Measurements from ENCODE around the gene EDEM2. TPM values are rescaled to one million over a fixed set of nuclear protein-coding genes. Genes with fewer than 3 reads are reported as not detected.

The EDEM2 gene
- polyA plus RNA-seq, 3 donors, result 39.5 to 86.1 (median 75.6) TPM

GRCh38 chr20:35146299-35146919 lies 727 bp downstream of the EDEM2 start:
- H2AFZ ChIP-seq (ENCODE audit: insufficient read depth, low read depth, low read length, poor library complexity, severe bottlenecking), result peak overlapping the region; percentile 92
- intact Hi-C loops (cut with micrococcal nuclease), result loop anchor here (2.0 to 10.0 kb wide), 7 partner anchors 54 to 784 kb away; partner anchors contain the start of genes TRPC4AP (in 2 of the 2), ACSS2 (in 1 of the 2), ITCH (in 1 of the 2) and MMP24OS (in 1 of the 2)
- Mint-ChIP-seq H3K27ac (peak overlapping the region; percentile 86 to 96 (median 96)), H3K36me3 (peaks cover 18 to 26% of the 10 kb centered on the region in 2 donors), H3K9me3 (no peaks in the 10 kb centered on the region), H3K4me3 (peak overlapping the region; percentile 95 to 96), H3K27me3 (ENCODE audit: low read depth in 3 of 3) (no peaks in the 10 kb centered on the region), H3K4me1 (peaks cover 43% of the 10 kb centered on the region)
- peak in 1 of 3 donors; percentile 6 for DNase-seq
- peaks cover 39% of the 10 kb centered on the region for H3K79me2 ChIP-seq (ENCODE audit: insufficient read depth, low read length)
- peak overlapping the region; percentile 95 to 96 (median 95) for H3K4me3 ChIP-seq (replicated peaks in 1 of 3; ENCODE audit: low read depth in 2 of 3, low read length in 3 of 3)
- H3K4me2 ChIP-seq (replicated peaks; ENCODE audit: extremely low read depth, low read length, poor library complexity, severe bottlenecking), result peak overlapping the region; percentile 98
- no peaks in the 10 kb centered on the region for H3K9me3 ChIP-seq (replicated peaks in 1 of 2; ENCODE audit: control insufficient read depth in 1 of 2, insufficient read depth in 1 of 2, low read length in 2 of 2)
- H3K27me3 ChIP-seq (ENCODE audit: control insufficient read depth in 2 of 2, insufficient read depth in 2 of 2, low read length in 2 of 2), result no peaks in the 10 kb centered on the region
- peak overlapping the region; percentile 68 to 88 for H3K27ac ChIP-seq (ENCODE audit: low read depth in 1 of 2, low read length in 2 of 2)
- peaks cover 35% of the 10 kb centered on the region for H4K20me1 ChIP-seq (ENCODE audit: insufficient read depth, low read length)
- 2% methylated on average over 22 of the region's 23 CpGs for WGBS (ENCODE audit: insufficient coverage)
- H3K4me1 ChIP-seq (ENCODE audit: control insufficient read depth in 1 of 2, insufficient read depth in 2 of 2, low read length in 2 of 2), result peaks cover 41 to 46% of the 10 kb centered on the region in 2 donors
- H3K9ac ChIP-seq (ENCODE audit: insufficient read depth, low read length, poor library complexity, severe bottlenecking), result peak overlapping the region; percentile 79
- H3K36me3 ChIP-seq (replicated peaks in 1 of 2; ENCODE audit: control insufficient read depth in 1 of 2, insufficient read depth in 2 of 2, low read length in 2 of 2), result peaks cover 21 to 25% of the 10 kb centered on the region in 2 donors
- peak; percentile 8 for TF ChIP-seq CTCF (IDR thresholded peaks at IDR 0.05)

- peaks cover 29 to 37% of the 10 kb centered on the region in 2 donors for H3K36me3 ChIP-seq (replicated peaks in 1 of 2; ENCODE audit: control insufficient read depth in 1 of 2, insufficient read depth in 2 of 2, low read length in 2 of 2)
- Mint-ChIP-seq H3K36me3 (peaks cover 29 to 39% of the 10 kb centered on the region in 2 donors), H3K27ac (peak overlapping the region; percentile 82 to 94 (median 91)), H3K9me3 (no peaks in the 10 kb centered on the region), H3K27me3 (ENCODE audit: low read depth in 3 of 3) (no peaks in the 10 kb centered on the region), H3K4me3 (no peak overlapping the region), H3K4me1 (peaks cover 46% of the 10 kb centered on the region)
- peaks cover 41 to 46% of the 10 kb centered on the region in 2 donors for H3K4me1 ChIP-seq (ENCODE audit: control insufficient read depth in 1 of 2, insufficient read depth in 2 of 2, low read length in 2 of 2)
- H3K9ac ChIP-seq (ENCODE audit: insufficient read depth, low read length, poor library complexity, severe bottlenecking), result no peak overlapping the region
- peak; percentile 15 for TF ChIP-seq CTCF (IDR thresholded peaks at IDR 0.05)
- intact Hi-C loops (cut with micrococcal nuclease), result loop anchor here (5.0 to 10.0 kb wide), 5 partner anchors 53 to 783 kb away; partner anchors contain the start of genes ACSS2 (in 1 of the 2), ITCH (in 1 of the 2), MMP24OS (in 1 of the 2) and TRPC4AP (in 1 of the 2)
- no peaks in the 10 kb centered on the region for H3K27me3 ChIP-seq (ENCODE audit: control insufficient read depth in 2 of 2, insufficient read depth in 2 of 2, low read length in 2 of 2)
- no peak overlapping the region for H2AFZ ChIP-seq (ENCODE audit: insufficient read depth, low read depth, low read length, poor library complexity, severe bottlenecking)
- peaks cover 40% of the 10 kb centered on the region for H4K20me1 ChIP-seq (ENCODE audit: insufficient read depth, low read length)
- no peaks in the 10 kb centered on the region for H3K9me3 ChIP-seq (replicated peaks in 1 of 2; ENCODE audit: control insufficient read depth in 1 of 2, insufficient read depth in 1 of 2, low read length in 2 of 2)
- WGBS (ENCODE audit: insufficient coverage), result 83% methylated on average over 1 of the region's 2 CpGs
- peak overlapping the region in 1 of 3 experiments; percentile 29 for H3K4me3 ChIP-seq (replicated peaks in 1 of 3; ENCODE audit: low read depth in 2 of 3, low read length in 3 of 3)
- H3K4me2 ChIP-seq (replicated peaks; ENCODE audit: extremely low read depth, low read length, poor library complexity, severe bottlenecking), result peak overlapping the region; percentile 47
- peaks cover 49% of the 10 kb centered on the region for H3K79me2 ChIP-seq (ENCODE audit: insufficient read depth, low read length)
- peak overlapping the region in 1 of 2 donors; percentile 71 for H3K27ac ChIP-seq (ENCODE audit: low read depth in 1 of 2, low read length in 2 of 2)
- DNase-seq, result peak in 2 of 3 donors; percentile 14 to 21
Observed at GRCh38 chr20:35145141-35145564, 2.0 kb downstream of the EDEM2 start.

Data from CD14-positive monocyte (primary cell).